Left renal cortex interstitium (tissue), 4 donors: ENCODE results near the gene FLAD1. TPM values are rescaled to one million over a fixed set of nuclear protein-coding genes. Genes with fewer than 3 reads are reported as not detected.
A peak's percentile ranks its signal among the peaks of the same experiment; 100 is the strongest.

ENCODE experiments used
- DNase-seq, 4 donors: peaks; one replicate each; pipeline ENCODE4 v3.0.0-alpha.2; 2013; ENCODE audit warnings: low read depth in 4 of 4, low spot score in 2 of 4, missing footprints in 1 of 4
- polyA plus RNA-seq, 4 donors: library from polyadenylated mRNA; unstranded; fragments of 120-200 nt; gene quantifications; one replicate each; pipeline ENCODE4 v1.2.1, GENCODE V29; 2013; ENCODE audit not compliant: insufficient read length in 4 of 4

Gene FLAD1
- polyA plus RNA-seq, 4 donors: 27.4 to 38.7 (median 32.6) TPM

DNA sequence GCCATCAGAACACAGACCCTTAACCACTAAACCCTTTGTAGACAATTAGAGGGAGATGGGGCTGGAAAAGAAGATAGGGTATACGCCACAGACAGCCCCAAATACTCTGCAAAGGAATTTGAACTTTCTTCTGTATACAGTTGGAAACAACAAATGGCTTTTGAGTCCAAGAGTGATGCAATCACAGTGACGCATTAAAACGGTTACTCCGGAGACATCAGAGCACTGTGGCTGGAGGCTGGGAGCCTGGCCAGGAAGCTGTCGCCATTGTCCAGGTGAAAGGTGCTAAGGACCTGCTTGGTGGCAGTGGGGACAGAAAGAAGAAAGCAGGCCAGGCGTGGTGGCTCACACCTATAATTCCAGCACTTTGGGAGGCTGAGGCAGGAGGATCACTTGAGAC, 4.2 kb downstream of the FLAD1 start:
- DNase-seq: no peak

DNA sequence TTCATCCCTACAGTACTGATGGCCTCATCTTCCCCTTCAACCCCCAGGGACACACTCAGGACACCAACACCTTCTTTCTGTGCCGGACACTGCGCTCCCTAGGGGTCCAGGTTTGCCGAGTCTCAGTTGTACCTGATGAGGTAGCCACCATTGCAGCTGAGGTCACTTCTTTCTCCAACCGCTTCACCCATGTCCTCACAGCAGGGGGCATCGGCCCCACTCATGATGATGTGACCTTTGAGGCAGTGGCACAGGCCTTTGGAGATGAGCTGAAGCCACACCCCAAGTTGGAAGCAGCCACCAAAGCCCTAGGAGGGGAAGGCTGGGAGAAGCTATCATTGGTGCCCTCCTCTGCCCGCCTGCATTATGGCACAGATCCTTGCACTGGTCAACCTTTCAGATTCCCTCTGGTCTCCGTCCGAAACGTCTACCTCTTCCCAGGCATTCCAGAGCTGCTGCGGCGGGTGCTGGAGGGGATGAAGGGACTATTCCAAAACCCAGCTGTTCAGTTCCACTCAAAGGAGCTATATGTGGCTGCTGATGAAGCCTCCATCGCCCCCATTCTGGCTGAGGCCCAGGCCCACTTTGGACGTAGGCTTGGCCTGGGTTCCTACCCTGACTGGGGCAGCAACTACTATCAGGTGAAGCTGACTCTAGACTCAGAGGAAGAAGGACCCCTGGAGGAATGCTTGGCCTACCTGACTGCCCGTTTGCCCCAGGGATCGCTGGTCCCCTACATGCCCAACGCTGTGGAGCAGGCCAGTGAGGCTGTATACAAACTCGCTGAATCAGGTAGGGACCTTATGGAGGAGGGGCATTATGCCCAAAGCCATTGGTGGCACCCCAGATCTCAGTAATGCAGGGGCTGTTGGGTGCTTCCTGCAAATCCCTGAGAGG, 5.2 kb downstream of the FLAD1 start:
- DNase-seq: no peak

DNA sequence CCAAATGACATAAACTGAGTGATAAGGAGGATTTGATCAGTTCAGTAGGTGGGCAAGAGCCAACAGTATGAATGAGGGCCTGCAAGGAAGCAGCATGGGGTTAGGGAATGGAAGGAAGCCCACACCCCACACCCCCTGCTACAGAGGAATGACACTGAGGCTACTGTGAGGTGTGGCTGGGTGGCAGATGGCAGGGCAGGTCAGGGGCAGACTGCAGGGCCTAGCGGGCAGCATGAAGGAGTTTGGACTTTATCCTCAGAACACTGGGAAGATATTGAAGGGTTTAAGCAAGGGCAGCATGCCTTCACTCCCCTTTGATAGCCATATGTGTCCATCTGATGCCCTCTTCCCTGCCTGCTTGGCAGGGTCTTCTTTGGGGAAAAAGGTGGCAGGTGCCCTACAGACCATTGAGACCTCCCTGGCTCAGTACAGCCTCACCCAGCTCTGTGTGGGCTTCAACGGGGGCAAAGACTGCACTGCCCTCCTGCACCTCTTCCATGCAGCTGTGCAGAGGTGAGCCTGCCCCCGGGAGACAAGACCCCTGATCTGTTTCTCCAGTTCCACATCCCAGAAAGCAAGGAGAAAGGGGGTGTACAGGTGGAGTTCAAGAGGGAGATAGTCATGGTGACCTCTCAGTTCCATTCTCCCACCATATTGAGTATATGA, 6.2 kb downstream of the FLAD1 start:
- no peak for DNase-seq

DNA sequence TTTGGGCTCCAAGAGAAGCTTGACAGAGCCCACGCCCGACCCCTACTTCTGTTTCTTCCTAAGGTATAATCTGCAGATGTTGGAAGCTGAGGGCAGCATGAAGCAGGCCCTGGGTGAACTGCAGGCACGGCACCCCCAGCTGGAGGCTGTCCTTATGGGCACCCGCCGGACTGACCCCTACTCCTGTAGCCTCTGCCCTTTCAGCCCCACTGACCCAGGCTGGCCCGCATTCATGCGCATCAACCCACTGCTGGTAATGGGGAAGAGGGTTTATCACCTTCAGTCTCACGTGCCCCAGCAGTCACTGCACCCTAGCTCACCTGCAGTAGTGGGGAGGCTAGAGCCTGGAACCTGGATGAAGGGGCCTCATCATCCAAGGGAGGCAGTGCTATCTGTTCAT, 7.1 kb downstream of the FLAD1 start:
- DNase-seq: no peak

DNA sequence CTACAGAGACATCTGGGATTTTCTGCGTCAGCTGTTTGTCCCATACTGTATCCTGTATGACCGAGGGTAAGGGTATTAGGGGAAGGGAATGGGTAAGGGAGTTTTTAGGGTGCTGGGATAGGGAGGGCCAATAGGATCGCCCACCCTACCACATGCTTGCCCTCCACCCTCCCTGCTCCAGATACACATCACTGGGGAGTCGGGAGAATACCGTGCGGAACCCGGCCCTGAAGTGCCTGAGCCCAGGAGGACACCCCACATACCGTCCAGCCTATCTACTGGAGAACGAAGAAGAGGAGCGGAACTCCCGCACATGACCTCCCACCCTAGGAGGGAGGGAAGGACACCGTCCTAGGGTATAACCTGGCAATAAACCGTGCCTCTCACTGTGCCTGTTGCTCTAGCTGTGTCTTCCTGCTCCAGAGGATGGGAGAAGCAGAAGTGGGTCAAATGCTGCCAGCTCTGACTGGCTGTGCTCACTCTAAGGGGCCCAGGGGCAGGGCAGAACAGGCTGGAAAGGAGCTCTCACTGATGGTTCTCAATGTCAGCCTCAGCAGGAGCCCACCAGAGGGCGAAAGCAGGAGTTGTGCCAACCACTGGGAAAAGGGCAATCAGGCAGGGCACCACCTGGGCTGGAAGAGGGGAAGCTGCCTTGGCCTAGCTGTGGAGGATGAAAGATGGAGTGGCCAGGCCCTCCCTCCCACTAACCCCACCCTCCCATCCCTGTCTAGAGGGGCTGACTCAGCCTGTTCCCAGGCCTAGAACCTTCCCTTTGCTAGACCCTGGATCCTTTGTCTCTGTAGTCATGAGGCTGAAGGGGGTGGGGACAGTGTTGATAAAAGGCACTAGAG, 9.8 kb downstream of the FLAD1 start:
- no peak for DNase-seq

DNA sequence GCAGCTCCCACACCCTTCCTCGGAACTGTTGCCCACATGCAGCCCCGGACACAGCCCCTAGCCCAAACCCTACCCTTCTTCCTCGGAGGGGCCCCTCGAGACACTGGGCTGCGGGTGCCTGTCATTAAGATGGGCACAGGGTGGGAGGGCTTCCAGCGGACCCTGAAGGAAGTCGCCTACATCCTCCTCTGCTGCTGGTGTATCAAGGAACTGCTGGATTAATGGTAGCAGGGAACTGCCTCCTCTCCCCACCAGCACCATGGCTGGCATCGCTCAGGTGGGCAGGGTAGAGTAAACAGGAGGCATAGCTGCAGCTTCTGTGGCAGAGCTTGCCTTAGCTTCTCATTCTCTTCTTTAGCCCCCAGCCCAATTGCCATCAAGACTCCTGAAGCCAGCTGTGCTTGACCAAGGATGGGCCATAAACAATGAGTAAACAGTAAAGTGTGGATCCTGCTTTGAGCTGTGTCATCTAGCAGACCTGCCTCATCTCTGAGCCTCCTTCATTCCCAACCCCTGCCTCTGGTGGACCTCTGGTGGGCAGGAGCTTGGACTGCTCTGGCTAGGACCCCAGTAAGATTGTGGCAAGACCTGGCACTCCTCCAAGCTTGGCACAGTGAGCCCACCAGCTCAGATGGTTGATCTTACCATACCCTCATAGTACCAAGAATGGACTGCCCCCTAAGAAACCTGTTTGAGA, 10.6 kb downstream of the FLAD1 start, which contains the start of gene LENEP:
Gene LENEP (plus strand): TSS at position 15 of the 697 bp plus-strand sequence. CDS start 22 bp downstream, at position 37.
- no peak for DNase-seq

DNA sequence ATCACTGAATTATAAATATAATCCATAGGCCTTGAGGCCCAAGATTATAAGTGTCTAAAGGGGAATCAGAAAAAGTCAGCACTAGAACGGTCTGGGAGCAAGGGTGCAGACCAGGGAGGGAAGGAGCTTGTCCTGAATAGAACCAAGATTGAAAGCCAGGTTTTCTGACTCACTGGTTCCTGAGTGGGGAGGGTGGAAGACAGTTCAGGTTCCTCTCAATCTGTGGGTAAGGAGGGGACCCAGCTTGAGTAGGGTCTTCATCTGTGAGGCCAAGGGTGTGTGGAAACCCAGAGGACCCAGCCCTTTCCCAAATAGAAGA, 11.1 kb downstream of the FLAD1 start:
- no peak for DNase-seq

DNA sequence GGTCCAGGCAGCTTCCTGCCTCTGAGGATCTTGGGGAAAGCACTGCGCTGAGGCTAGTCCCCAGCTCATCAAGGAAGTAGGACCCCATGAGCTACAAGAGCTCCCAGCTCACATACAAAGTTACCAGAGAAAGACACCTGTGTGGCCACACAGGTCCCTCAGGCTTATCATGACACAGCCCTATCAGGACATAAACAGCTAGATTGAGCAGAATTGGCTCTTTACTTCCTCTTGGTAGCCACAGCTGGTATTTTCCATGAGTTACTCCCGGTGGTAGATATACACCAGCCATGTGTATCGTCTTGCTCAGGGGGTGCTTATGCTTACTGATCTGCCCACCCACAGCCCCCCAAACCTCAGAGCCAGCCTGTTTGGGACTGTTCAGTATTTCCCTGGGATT, 11.4 kb downstream of the FLAD1 start:
- no peak for DNase-seq

DNA sequence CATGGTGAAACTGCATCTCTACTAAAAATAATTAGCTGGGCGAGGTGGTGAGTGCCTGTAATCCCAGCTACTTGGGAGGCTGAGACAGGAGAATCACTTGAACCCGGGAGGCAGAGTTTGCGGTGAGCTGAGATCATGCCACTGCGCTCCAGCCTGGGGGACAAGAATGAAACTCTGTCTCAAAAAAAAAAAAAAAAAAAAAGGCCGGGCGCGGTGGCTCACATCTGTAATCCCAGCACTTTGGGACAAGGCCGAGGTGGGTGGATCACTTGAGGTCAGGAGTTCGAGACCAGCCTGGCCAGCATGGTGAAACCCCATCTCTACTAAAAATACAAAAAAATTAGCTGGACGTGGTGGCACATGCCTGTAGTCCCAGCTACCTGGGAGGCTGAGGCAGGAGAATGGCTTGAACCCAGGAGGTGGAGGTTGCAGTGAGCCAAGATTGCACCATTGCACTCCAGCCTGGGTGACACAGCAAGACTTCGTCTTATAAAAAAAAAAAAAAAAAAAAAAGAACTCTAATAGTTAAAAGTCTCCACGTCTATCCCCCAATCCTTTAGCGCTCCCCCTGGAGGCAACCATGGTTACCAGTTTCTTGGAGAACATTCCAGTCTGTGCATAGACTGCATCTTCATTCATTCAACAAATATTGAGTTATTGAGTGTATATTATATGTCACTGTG, 12.3 kb downstream of the FLAD1 start:
- DNase-seq: peak in 1 of 4 donors; percentile 54

DNA sequence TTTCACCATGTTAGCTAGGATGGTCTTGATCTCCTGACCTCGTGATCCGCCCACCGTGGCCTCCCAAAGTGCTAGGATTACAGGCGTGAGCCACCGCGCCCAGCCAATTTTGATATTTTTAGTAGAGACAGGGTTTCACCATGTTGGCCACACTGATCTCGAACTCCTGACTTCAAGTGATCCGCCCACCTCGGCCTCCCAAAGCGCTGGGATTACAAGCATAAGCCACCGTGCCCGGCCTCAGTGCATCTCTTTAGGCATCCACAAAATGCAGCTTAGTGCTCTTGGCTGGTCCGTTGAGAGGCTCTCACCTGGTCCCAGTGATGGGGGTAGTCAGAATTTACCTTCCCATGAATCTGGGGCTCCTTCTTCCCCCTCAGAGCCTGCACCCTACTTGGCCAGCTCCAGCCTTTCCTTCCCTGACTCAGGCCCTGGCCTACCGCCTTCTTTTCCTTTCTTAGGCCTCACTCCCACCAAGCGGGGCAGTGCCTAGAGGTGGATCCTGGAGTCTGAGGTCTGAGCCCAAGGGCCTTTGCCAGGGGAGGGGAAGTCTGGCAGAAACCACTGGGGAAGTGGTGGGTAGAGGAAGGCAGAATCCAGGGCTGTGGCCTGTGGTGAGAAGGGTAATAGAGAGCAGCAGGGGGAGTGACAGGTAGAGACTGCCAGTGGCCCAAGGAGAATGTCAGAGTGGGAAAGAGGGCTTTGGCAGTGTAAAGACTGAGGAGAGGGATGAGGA, 14.0 kb downstream of the FLAD1 start:
- DNase-seq: no peak

DNA sequence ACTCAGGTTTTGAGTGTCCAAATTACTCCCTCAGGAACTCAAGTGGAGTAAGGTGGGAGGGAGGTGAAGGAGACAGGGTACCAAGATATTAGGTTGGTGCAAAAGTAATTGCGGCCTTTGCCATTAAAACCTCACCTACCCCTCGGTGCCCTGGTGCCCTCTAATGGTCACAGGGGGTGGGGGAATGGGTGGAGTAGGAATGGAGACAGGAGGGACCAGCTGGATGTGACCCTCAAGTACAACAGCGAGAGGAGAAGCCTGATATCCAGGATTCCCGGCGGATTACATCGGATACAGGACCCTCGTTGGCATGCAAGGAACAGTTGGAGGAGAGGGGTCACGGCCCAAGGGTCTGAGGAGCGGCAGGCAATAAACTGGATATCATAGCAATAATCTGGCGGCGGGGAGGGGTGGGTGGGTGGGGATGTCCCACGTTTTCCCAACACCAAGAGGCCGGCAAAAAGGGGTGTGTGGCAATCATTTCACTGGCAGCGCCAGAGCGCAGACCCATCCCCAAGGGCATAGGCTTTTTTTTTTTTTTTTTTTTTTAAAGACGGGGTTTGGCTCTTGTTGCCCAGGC, 15.1 kb downstream of the FLAD1 start:
- no peak for DNase-seq

DNA sequence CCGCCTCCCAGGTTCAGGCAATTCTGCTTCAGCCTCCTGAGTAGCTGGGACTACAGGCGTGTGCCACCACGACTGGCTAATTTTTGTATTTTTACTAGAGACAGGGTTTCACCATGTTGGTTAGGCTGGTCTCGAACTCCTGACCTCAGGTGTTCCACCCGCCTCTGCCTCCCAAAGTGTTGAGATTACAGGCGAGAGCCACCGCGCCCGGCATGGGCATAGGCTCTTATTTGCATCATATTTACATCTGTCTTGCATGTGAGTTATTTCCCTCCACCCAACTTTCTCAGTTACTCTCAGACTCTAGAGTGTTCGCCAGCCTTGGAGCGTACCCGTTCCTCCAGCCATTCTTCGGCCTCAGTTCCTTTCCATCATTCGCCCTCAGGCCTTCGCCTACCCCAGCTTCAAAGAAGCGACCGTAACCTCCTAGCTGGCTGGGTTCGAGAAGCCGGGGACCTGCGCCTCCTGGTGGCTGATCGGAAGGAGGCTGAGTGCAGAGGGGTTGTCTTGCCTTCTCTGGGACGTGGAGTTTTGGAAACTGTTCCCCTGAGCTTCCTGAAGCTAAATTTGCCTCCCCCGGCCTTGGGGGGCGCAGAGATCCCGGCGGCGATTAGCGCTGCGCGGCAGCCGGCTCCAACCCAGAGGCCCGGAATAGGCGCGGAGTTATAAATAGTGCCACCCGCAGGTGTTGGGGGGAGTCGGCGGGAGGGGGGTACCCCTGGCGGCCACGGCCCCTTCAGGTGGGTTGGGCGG, 15.8 kb downstream of the FLAD1 start:
- peak in 3 of 4 donors; percentile 41 to 62 (median 57) for DNase-seq

DNA sequence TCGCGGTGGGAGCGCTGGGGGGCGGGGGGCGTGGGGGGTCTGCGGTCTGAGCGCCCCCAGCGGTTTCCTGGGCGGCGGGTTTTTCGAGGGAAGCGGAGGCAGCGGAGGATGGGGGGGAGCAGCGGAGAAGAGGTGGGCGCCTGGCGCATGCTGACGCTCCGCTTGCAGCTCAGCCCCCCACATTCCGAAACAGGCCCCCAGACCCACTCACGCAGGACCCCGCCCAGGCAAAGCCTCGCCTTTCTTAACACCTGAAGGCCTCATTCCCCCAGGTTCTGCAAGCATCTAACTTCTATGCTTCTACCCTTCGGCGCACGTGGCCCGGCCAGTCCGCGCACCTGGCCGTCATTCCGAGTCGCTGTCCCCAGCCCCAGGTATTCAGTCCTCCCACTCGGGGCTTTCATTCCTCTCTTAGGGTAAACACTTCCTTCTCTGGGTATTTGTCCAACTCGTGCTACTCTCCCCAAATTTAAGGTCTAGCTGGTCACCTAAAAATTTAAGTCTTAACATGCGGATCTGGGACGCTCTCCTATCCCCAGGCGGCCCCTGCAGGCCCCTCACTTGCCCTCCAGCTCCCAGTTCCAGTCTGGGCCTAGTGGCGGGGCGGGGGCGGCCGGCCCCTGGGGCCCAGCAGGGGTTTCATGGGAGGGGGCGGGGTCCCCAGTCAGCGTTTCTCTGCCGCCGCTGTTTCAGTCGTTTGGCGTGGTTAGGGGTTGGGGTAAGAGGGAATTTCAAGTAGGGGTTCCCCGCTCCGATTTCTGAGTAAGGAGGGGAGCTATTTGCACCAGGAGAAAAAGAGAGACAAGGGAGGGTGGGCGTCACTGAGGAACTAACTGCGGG, 16.6 kb downstream of the FLAD1 start:
- DNase-seq: peak in 2 of 4 donors; percentile 32 to 37

DNA sequence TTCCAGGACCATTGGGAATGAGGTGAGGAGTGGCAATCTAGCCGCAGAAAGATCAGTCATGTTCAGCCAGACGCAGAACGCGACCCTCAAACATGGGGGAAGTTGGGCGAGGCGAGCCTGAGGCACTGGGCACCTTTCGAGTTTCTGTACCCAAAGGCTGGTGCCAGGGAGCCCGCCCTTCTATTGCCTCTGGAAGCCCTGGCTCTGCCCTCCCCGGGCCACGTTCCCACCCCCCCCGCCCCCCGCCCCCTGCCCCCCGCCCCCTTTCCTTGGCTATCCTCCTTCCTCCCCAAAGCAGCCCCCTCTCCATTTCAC, 17.2 kb downstream of the FLAD1 start:
- DNase-seq: peak in 1 of 4 donors; percentile 21

DNA sequence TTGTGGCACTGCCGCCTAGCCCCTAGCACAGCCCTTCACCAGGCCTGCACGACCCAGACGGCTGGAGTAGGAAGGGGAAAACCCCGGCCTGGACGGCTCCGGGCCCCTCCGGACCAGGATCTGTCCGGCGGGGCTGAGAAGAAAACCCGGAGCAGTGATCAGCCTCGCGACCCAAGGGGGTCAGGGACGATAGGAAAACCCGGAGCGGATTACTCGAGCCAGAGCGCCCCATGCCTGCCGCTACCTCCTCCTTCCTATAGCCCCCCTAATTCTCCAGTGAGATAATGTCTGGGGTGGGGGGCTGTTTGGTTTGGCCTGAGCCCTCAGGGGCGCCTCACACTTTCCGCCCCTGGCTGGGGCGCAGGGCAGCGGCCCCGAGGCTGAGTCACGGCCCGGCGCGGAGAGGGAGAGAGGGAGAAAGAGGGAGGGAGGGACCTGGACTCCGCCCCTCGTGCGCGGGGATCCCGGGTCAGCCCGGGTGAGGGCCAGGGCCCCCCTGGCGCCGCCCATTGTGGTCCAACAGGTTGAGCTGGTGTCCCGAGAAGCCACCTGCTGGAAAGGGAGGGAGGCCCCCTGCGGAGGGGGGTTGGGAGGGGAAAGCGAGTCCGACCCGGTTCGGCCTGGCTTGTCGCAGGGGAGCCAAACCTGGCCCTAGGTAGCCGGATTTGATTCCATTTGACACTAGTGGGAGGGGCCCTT, 17.7 kb downstream of the FLAD1 start:
- peak; percentile 79 to 95 (median 93) for DNase-seq

DNA sequence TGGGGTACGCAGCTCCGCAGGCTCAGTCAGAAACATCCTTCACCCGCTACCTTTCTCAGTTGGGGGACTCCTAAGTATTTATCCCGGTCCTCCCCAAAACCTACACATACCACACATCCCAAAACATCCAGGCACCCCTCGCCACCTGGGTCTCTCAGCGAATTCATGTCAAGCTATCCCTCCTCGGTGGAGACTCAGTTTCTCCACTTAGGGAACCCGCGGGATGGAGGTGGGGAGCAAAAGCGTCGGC, 18.2 kb downstream of the FLAD1 start:
- peak in 1 of 4 donors; percentile 63 for DNase-seq
